ENCODE results near the gene PCSK2.

The PCSK2 gene

GRCh38 chr20:17273717-17274116 lies 46.9 kb downstream of the PCSK2 start:
- Histone ChIP-seq H3K36me3 (ENCODE audit: insufficient read depth, low read length) (no peaks in the 10 kb centered on the region), H3K9ac (ENCODE audit: low read depth, low read length) (no peak overlapping the region), H3K9me3 (replicated peaks; ENCODE audit: low read length) (no peaks in the 10 kb centered on the region), H3K4me2 (ENCODE audit: low read length) (no peak overlapping the region), H3K4me1 (ENCODE audit: control insufficient read depth, insufficient read depth, low read length) (no peaks in the 10 kb centered on the region), H3K27me3 (ENCODE audit: control insufficient read depth, insufficient read depth, low read length) (no peaks in the 10 kb centered on the region), H3K4me3 (ENCODE audit: low read length) (no peak overlapping the region)

GRCh38 chr20:17276101-17276500 lies 49.3 kb downstream of the PCSK2 start:
- H3K36me3 ChIP-seq (ENCODE audit: insufficient read depth, low read length) = no peaks in the 10 kb centered on the region
- no peak overlapping the region for H3K4me2 ChIP-seq (ENCODE audit: low read length)
- no peak overlapping the region for H3K9ac ChIP-seq (ENCODE audit: low read depth, low read length)
- no peaks in the 10 kb centered on the region for H3K27me3 ChIP-seq (ENCODE audit: control insufficient read depth, insufficient read depth, low read length)
- no peak overlapping the region for H3K4me3 ChIP-seq (ENCODE audit: low read length)
- no peaks in the 10 kb centered on the region for H3K9me3 ChIP-seq (replicated peaks; ENCODE audit: low read length)
- no peaks in the 10 kb centered on the region for H3K4me1 ChIP-seq (ENCODE audit: control insufficient read depth, insufficient read depth, low read length)

DNA sequence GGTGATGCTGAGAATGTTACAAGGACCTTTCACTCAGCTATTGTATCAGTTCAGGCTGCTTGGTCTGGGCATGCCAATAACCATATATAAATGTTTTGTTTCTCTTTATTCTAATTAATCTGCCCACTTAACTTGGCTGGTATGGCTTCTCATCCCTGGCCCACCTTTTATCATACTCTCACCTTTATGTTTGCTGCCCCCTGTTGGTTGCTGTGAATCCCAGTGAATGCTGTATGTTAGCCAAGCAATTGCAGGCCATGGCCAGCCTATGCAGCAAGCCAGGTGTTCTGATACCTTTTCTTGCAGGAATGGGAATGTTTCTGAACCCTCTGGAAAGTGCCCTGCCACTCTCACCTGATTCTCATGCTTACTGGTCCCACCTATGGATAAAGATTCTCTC lies 54.6 kb downstream of the PCSK2 start:
- Histone ChIP-seq H3K27me3 (ENCODE audit: control insufficient read depth, insufficient read depth, low read length) (peaks cover 5% of the 10 kb centered on the region), H3K4me1 (ENCODE audit: control insufficient read depth, insufficient read depth, low read length) (no peaks in the 10 kb centered on the region), H3K9me3 (replicated peaks; ENCODE audit: low read length) (no peaks in the 10 kb centered on the region), H3K9ac (ENCODE audit: low read depth, low read length) (no peak overlapping the region), H3K36me3 (ENCODE audit: insufficient read depth, low read length) (no peaks in the 10 kb centered on the region), H3K4me2 (ENCODE audit: low read length) (no peak overlapping the region), H3K4me3 (ENCODE audit: low read length) (no peak overlapping the region)

- Histone ChIP-seq H3K27me3 (ENCODE audit: control insufficient read depth, insufficient read depth, low read length) (peaks cover 5% of the 10 kb centered on the region), H3K4me3 (ENCODE audit: low read length) (no peak overlapping the region), H3K9ac (ENCODE audit: low read depth, low read length) (no peak overlapping the region), H3K4me2 (ENCODE audit: low read length) (no peak overlapping the region), H3K36me3 (ENCODE audit: insufficient read depth, low read length) (no peaks in the 10 kb centered on the region), H3K9me3 (replicated peaks; ENCODE audit: low read length) (no peaks in the 10 kb centered on the region), H3K4me1 (ENCODE audit: control insufficient read depth, insufficient read depth, low read length) (no peaks in the 10 kb centered on the region)
These were observed 55.7 kb downstream of the PCSK2 start for GRCh38 chr20:17282501-17282900.

DNA sequence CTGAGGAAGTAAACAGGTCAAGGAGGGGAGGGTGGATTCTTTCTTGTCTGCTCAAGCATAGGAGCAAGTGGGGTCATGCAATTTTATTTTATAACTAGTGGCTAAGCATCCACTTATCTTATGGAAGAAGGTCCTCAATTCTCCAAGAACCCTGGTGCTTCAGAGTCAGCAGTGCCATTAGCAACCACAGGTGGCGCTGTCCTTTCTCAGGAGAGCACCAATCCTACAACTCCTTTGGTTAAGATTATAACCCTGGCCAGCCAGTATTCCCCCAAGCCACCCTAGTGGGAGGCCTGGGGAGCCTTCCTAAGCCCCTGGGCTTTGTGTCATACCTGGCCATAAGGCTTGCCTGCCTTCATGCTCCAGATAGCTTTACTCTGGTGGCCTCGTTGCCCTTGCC lies 60.7 kb downstream of the PCSK2 start:
- H3K27me3 ChIP-seq (ENCODE audit: control insufficient read depth, insufficient read depth, low read length) = peaks cover 5% of the 10 kb centered on the region
- H3K4me1 ChIP-seq (ENCODE audit: control insufficient read depth, insufficient read depth, low read length) = no peaks in the 10 kb centered on the region
- H3K9ac ChIP-seq (ENCODE audit: low read depth, low read length) = no peak overlapping the region

DNA sequence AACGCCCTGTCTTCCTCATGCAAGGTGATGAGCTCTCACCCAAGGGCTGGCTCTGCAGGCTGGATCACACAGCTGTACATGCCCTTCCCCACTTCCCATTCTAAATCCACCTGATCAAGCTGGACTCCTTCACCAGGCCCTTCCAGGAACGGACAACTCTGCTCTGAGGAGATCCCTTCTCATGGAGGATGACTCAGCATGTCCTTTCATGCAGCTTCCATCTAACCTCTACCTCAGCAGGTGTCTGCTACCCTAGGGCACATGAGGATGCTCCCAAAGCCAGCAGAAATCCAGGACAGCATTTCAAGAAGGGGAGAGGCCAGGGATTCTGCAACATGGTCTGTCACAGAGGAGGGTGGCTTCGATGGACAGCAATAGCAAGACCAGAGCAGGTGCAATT lies 61.2 kb downstream of the PCSK2 start:
- Histone ChIP-seq H3K9ac (ENCODE audit: low read depth, low read length) (no peak overlapping the region), H3K36me3 (ENCODE audit: insufficient read depth, low read length) (no peaks in the 10 kb centered on the region), H3K4me1 (ENCODE audit: control insufficient read depth, insufficient read depth, low read length) (no peaks in the 10 kb centered on the region), H3K4me3 (ENCODE audit: low read length) (no peak overlapping the region), H3K27me3 (ENCODE audit: control insufficient read depth, insufficient read depth, low read length) (peaks cover 5% of the 10 kb centered on the region), H3K9me3 (replicated peaks; ENCODE audit: low read length) (no peaks in the 10 kb centered on the region), H3K4me2 (ENCODE audit: low read length) (no peak overlapping the region)

More for the DNA sequence above, 60.7 kb downstream of the PCSK2 start:
- Histone ChIP-seq H3K4me3 (ENCODE audit: low read length) (no peak overlapping the region), H3K36me3 (ENCODE audit: insufficient read depth, low read length) (no peaks in the 10 kb centered on the region), H3K9me3 (replicated peaks; ENCODE audit: low read length) (no peaks in the 10 kb centered on the region), H3K4me2 (ENCODE audit: low read length) (no peak overlapping the region)

- H3K36me3 ChIP-seq (ENCODE audit: insufficient read depth, low read length) = no peaks in the 10 kb centered on the region
- no peaks in the 10 kb centered on the region for H3K4me1 ChIP-seq (ENCODE audit: control insufficient read depth, insufficient read depth, low read length)
- no peak overlapping the region for H3K4me2 ChIP-seq (ENCODE audit: low read length)
- no peaks in the 10 kb centered on the region for H3K9me3 ChIP-seq (replicated peaks; ENCODE audit: low read length)
- H3K27me3 ChIP-seq (ENCODE audit: control insufficient read depth, insufficient read depth, low read length) = no peaks in the 10 kb centered on the region
- H3K4me3 ChIP-seq (ENCODE audit: low read length) = no peak overlapping the region
- H3K9ac ChIP-seq (ENCODE audit: low read depth, low read length) = no peak overlapping the region
These were observed 68.4 kb downstream of the PCSK2 start for GRCh38 chr20:17295151-17295726.

GRCh38 chr20:17295991-17296390 lies 69.2 kb downstream of the PCSK2 start:
- Histone ChIP-seq H3K4me3 (ENCODE audit: low read length) (no peak overlapping the region), H3K4me1 (ENCODE audit: control insufficient read depth, insufficient read depth, low read length) (no peaks in the 10 kb centered on the region), H3K4me2 (ENCODE audit: low read length) (no peak overlapping the region), H3K36me3 (ENCODE audit: insufficient read depth, low read length) (no peaks in the 10 kb centered on the region), H3K9ac (ENCODE audit: low read depth, low read length) (no peak overlapping the region), H3K27me3 (ENCODE audit: control insufficient read depth, insufficient read depth, low read length) (no peaks in the 10 kb centered on the region), H3K9me3 (replicated peaks; ENCODE audit: low read length) (no peaks in the 10 kb centered on the region)

GRCh38 chr20:17298171-17298570 lies 71.3 kb downstream of the PCSK2 start:
- H3K4me1 ChIP-seq (ENCODE audit: control insufficient read depth, insufficient read depth, low read length) = no peaks in the 10 kb centered on the region
- H3K9ac ChIP-seq (ENCODE audit: low read depth, low read length) = no peak overlapping the region
- no peaks in the 10 kb centered on the region for H3K27me3 ChIP-seq (ENCODE audit: control insufficient read depth, insufficient read depth, low read length)
- H3K4me2 ChIP-seq (ENCODE audit: low read length) = no peak overlapping the region
- H3K4me3 ChIP-seq (ENCODE audit: low read length) = no peak overlapping the region
- H3K9me3 ChIP-seq (replicated peaks; ENCODE audit: low read length) = no peaks in the 10 kb centered on the region
- no peaks in the 10 kb centered on the region for H3K36me3 ChIP-seq (ENCODE audit: insufficient read depth, low read length)

DNA sequence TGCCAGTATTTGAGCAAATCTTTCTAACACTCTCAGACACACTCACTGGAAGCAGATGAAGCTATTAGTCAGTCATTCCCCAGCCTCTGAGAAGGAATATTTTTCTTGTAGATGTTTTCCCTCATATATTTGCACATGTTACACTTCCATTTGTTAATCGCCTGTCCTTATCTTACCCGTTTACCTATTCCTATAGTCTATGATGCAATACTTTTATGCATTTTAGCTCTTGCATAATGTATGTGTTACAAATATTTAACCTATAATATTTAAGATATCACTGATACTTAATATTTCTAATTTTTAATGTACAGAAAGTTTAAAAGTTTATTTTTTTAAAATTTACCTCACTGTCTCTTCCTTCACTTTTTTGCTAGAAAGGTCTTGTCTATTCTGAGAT lies 71.9 kb downstream of the PCSK2 start:
- Histone ChIP-seq H3K36me3 (ENCODE audit: insufficient read depth, low read length) (no peaks in the 10 kb centered on the region), H3K9ac (ENCODE audit: low read depth, low read length) (no peak overlapping the region), H3K27me3 (ENCODE audit: control insufficient read depth, insufficient read depth, low read length) (no peaks in the 10 kb centered on the region), H3K4me3 (ENCODE audit: low read length) (no peak overlapping the region), H3K9me3 (replicated peaks; ENCODE audit: low read length) (no peaks in the 10 kb centered on the region), H3K4me1 (ENCODE audit: control insufficient read depth, insufficient read depth, low read length) (no peaks in the 10 kb centered on the region), H3K4me2 (ENCODE audit: low read length) (no peak overlapping the region)

- H3K27me3 ChIP-seq (ENCODE audit: control insufficient read depth, insufficient read depth, low read length) = no peaks in the 10 kb centered on the region
- H3K4me1 ChIP-seq (ENCODE audit: control insufficient read depth, insufficient read depth, low read length) = no peaks in the 10 kb centered on the region
- H3K36me3 ChIP-seq (ENCODE audit: insufficient read depth, low read length) = no peaks in the 10 kb centered on the region
- H3K4me3 ChIP-seq (ENCODE audit: low read length) = no peak overlapping the region
- no peaks in the 10 kb centered on the region for H3K9me3 ChIP-seq (replicated peaks; ENCODE audit: low read length)
- no peak overlapping the region for H3K9ac ChIP-seq (ENCODE audit: low read depth, low read length)
- H3K4me2 ChIP-seq (ENCODE audit: low read length) = no peak overlapping the region
These were observed 73.3 kb downstream of the PCSK2 start for GRCh38 chr20:17300113-17300512.

DNA sequence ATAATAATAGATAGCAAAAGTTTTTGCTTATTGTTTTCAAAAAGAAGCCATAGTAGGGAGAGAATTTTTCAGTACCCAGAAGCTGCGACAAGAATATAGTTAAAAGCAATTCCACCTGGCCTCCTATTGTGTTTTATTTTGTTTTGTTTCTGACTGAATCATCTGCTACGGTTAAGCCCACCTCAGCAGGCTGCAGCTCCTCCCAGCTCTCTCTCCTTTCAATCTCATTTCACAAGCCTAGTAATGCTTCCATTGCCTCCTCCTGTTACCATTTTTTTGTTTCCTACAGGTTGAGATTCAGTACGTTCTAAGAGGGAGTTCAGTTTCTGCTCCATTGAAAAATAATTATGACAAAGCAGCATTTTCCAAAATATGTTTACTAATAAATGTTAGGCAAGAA lies 77.9 kb downstream of the PCSK2 start:
- Histone ChIP-seq H3K9me3 (replicated peaks; ENCODE audit: low read length) (no peaks in the 10 kb centered on the region), H3K4me2 (ENCODE audit: low read length) (no peak overlapping the region), H3K27me3 (ENCODE audit: control insufficient read depth, insufficient read depth, low read length) (no peaks in the 10 kb centered on the region), H3K9ac (ENCODE audit: low read depth, low read length) (no peak overlapping the region), H3K4me1 (ENCODE audit: control insufficient read depth, insufficient read depth, low read length) (no peaks in the 10 kb centered on the region), H3K36me3 (ENCODE audit: insufficient read depth, low read length) (no peaks in the 10 kb centered on the region), H3K4me3 (ENCODE audit: low read length) (no peak overlapping the region)
